ENCODE results near the gene GMFB.
A peak's percentile ranks its signal among the peaks of the same experiment; 100 is the strongest.

Gene GMFB

GRCh38 chr14:54516709-54517108, 27.9 kb upstream of the GMFB start:
- no peaks in the 10 kb centered on the region for H3K4me1 ChIP-seq (ENCODE audit: control insufficient read depth in 1 of 2, insufficient read depth in 2 of 2, low read length in 2 of 2)
- no peak overlapping the region for H3K27ac ChIP-seq (ENCODE audit: low read depth, low read length)
- H3K9me3 ChIP-seq (ENCODE audit: control insufficient read depth in 1 of 2, low read length in 2 of 2) = peaks cover 3 to 6% of the 10 kb centered on the region in 2 donors
- H3K9ac ChIP-seq (ENCODE audit: low read depth in 1 of 2, low read length in 2 of 2) = no peak overlapping the region
- H3K27me3 ChIP-seq (ENCODE audit: control insufficient read depth in 1 of 2, insufficient read depth in 2 of 2, low read length in 2 of 2) = no peaks in the 10 kb centered on the region
- no peaks in the 10 kb centered on the region for H3K36me3 ChIP-seq (ENCODE audit: control insufficient read depth in 1 of 2, insufficient read depth in 2 of 2, low read length in 2 of 2)
- H3K4me3 ChIP-seq (ENCODE audit: low read depth in 1 of 2, low read length in 2 of 2) = no peak overlapping the region

GRCh38 chr14:54515670-54516069, 26.9 kb upstream of the GMFB start:
- no peaks in the 10 kb centered on the region for H3K36me3 ChIP-seq (ENCODE audit: control insufficient read depth in 1 of 2, insufficient read depth in 2 of 2, low read length in 2 of 2)
- no peak overlapping the region for H3K9ac ChIP-seq (ENCODE audit: low read depth in 1 of 2, low read length in 2 of 2)
- no peak overlapping the region for H3K4me3 ChIP-seq (ENCODE audit: low read depth in 1 of 2, low read length in 2 of 2)
- peaks cover 7% of the 10 kb centered on the region in 2 donors for H3K4me1 ChIP-seq (ENCODE audit: control insufficient read depth in 1 of 2, insufficient read depth in 2 of 2, low read length in 2 of 2)
- H3K27me3 ChIP-seq (ENCODE audit: control insufficient read depth in 1 of 2, insufficient read depth in 2 of 2, low read length in 2 of 2) = no peaks in the 10 kb centered on the region
- peaks cover 3 to 6% of the 10 kb centered on the region in 2 donors for H3K9me3 ChIP-seq (ENCODE audit: control insufficient read depth in 1 of 2, low read length in 2 of 2)
- H3K27ac ChIP-seq (ENCODE audit: low read depth, low read length) = no peak overlapping the region

GRCh38 chr14:54512393-54512792, 23.6 kb upstream of the GMFB start:
- no peaks in the 10 kb centered on the region for H3K27me3 ChIP-seq (ENCODE audit: control insufficient read depth in 1 of 2, insufficient read depth in 2 of 2, low read length in 2 of 2)
- no peak overlapping the region for H3K9ac ChIP-seq (ENCODE audit: low read depth in 1 of 2, low read length in 2 of 2)
- H3K4me1 ChIP-seq (ENCODE audit: control insufficient read depth in 1 of 2, insufficient read depth in 2 of 2, low read length in 2 of 2) = peaks cover 13 to 15% of the 10 kb centered on the region in 2 donors
- H3K27ac ChIP-seq (ENCODE audit: low read depth, low read length) = no peak overlapping the region
- peaks cover 3 to 6% of the 10 kb centered on the region in 2 donors for H3K9me3 ChIP-seq (ENCODE audit: control insufficient read depth in 1 of 2, low read length in 2 of 2)
- H3K36me3 ChIP-seq (ENCODE audit: control insufficient read depth in 1 of 2, insufficient read depth in 2 of 2, low read length in 2 of 2) = no peaks in the 10 kb centered on the region
- no peak overlapping the region for H3K4me3 ChIP-seq (ENCODE audit: low read depth in 1 of 2, low read length in 2 of 2)

GRCh38 chr14:54509546-54510501, 21.0 kb upstream of the GMFB start, which contains the start of gene CGRRF1:
Gene CGRRF1, plus strand, starts transcription at chr14:54509906. Its CDS starts 54 bp downstream, at chr14:54509960.
- peaks cover 13 to 15% of the 10 kb centered on the region in 2 donors for H3K4me1 ChIP-seq (ENCODE audit: control insufficient read depth in 1 of 2, insufficient read depth in 2 of 2, low read length in 2 of 2)
- H3K36me3 ChIP-seq (ENCODE audit: control insufficient read depth in 1 of 2, insufficient read depth in 2 of 2, low read length in 2 of 2) = no peaks in the 10 kb centered on the region
- no peaks in the 10 kb centered on the region for H3K27me3 ChIP-seq (ENCODE audit: control insufficient read depth in 1 of 2, insufficient read depth in 2 of 2, low read length in 2 of 2)
- H3K4me3 ChIP-seq (ENCODE audit: low read depth in 1 of 2, low read length in 2 of 2) = peak within 1 kb of the TSS; percentile 96 to 97
- peak within 1 kb of the TSS; percentile 54 for H3K27ac ChIP-seq (ENCODE audit: low read depth, low read length)
- no peaks in the 10 kb centered on the region for H3K9me3 ChIP-seq (ENCODE audit: control insufficient read depth in 1 of 2, low read length in 2 of 2)
- H3K9ac ChIP-seq (ENCODE audit: low read depth in 1 of 2, low read length in 2 of 2) = peak within 1 kb of the TSS; percentile 92

GRCh38 chr14:54503486-54503885, 14.7 kb upstream of the GMFB start:
- H3K9ac ChIP-seq (ENCODE audit: low read depth in 1 of 2, low read length in 2 of 2) = no peak overlapping the region
- H3K36me3 ChIP-seq (ENCODE audit: control insufficient read depth in 1 of 2, insufficient read depth in 2 of 2, low read length in 2 of 2) = no peaks in the 10 kb centered on the region
- H3K4me1 ChIP-seq (ENCODE audit: control insufficient read depth in 1 of 2, insufficient read depth in 2 of 2, low read length in 2 of 2) = peaks cover 0 to 3% of the 10 kb centered on the region in 2 donors
- no peak overlapping the region for H3K27ac ChIP-seq (ENCODE audit: low read depth, low read length)
- H3K4me3 ChIP-seq (ENCODE audit: low read depth in 1 of 2, low read length in 2 of 2) = no peak overlapping the region
- H3K27me3 ChIP-seq (ENCODE audit: control insufficient read depth in 1 of 2, insufficient read depth in 2 of 2, low read length in 2 of 2) = peaks cover 0 to 2% of the 10 kb centered on the region in 2 donors
- no peaks in the 10 kb centered on the region for H3K9me3 ChIP-seq (ENCODE audit: control insufficient read depth in 1 of 2, low read length in 2 of 2)

- Histone ChIP-seq H3K9ac (ENCODE audit: low read depth in 1 of 2, low read length in 2 of 2) (no peak overlapping the region), H3K9me3 (ENCODE audit: control insufficient read depth in 1 of 2, low read length in 2 of 2) (no peaks in the 10 kb centered on the region), H3K36me3 (ENCODE audit: control insufficient read depth in 1 of 2, insufficient read depth in 2 of 2, low read length in 2 of 2) (no peaks in the 10 kb centered on the region), H3K4me3 (ENCODE audit: low read depth in 1 of 2, low read length in 2 of 2) (no peak overlapping the region), H3K27ac (ENCODE audit: low read depth, low read length) (no peak overlapping the region), H3K4me1 (ENCODE audit: control insufficient read depth in 1 of 2, insufficient read depth in 2 of 2, low read length in 2 of 2) (peaks cover 9 to 12% of the 10 kb centered on the region in 2 donors), H3K27me3 (ENCODE audit: control insufficient read depth in 1 of 2, insufficient read depth in 2 of 2, low read length in 2 of 2) (peaks cover 0 to 2% of the 10 kb centered on the region in 2 donors)
These were observed 13.8 kb upstream of the GMFB start for GRCh38 chr14:54502602-54503001.

GRCh38 chr14:54501480-54501879, 12.7 kb upstream of the GMFB start:
- Histone ChIP-seq H3K36me3 (ENCODE audit: control insufficient read depth in 1 of 2, insufficient read depth in 2 of 2, low read length in 2 of 2) (no peaks in the 10 kb centered on the region), H3K27me3 (ENCODE audit: control insufficient read depth in 1 of 2, insufficient read depth in 2 of 2, low read length in 2 of 2) (peaks cover 0 to 2% of the 10 kb centered on the region in 2 donors), H3K4me1 (ENCODE audit: control insufficient read depth in 1 of 2, insufficient read depth in 2 of 2, low read length in 2 of 2) (peaks cover 12 to 15% of the 10 kb centered on the region in 2 donors), H3K27ac (ENCODE audit: low read depth, low read length) (no peak overlapping the region), H3K9ac (ENCODE audit: low read depth in 1 of 2, low read length in 2 of 2) (no peak overlapping the region), H3K4me3 (ENCODE audit: low read depth in 1 of 2, low read length in 2 of 2) (no peak overlapping the region), H3K9me3 (ENCODE audit: control insufficient read depth in 1 of 2, low read length in 2 of 2) (no peaks in the 10 kb centered on the region)

- H3K4me3 ChIP-seq (ENCODE audit: low read depth in 1 of 2, low read length in 2 of 2) = no peak overlapping the region
- peaks cover 0 to 2% of the 10 kb centered on the region in 2 donors for H3K27me3 ChIP-seq (ENCODE audit: control insufficient read depth in 1 of 2, insufficient read depth in 2 of 2, low read length in 2 of 2)
- no peak overlapping the region for H3K27ac ChIP-seq (ENCODE audit: low read depth, low read length)
- peaks cover 12 to 15% of the 10 kb centered on the region in 2 donors for H3K4me1 ChIP-seq (ENCODE audit: control insufficient read depth in 1 of 2, insufficient read depth in 2 of 2, low read length in 2 of 2)
- H3K9ac ChIP-seq (ENCODE audit: low read depth in 1 of 2, low read length in 2 of 2) = no peak overlapping the region
- no peaks in the 10 kb centered on the region for H3K36me3 ChIP-seq (ENCODE audit: control insufficient read depth in 1 of 2, insufficient read depth in 2 of 2, low read length in 2 of 2)
- H3K9me3 ChIP-seq (ENCODE audit: control insufficient read depth in 1 of 2, low read length in 2 of 2) = no peaks in the 10 kb centered on the region
These were observed 12.0 kb upstream of the GMFB start for GRCh38 chr14:54500744-54501143.

GRCh38 chr14:54498579-54498978, 9.8 kb upstream of the GMFB start:
- Histone ChIP-seq H3K9me3 (ENCODE audit: control insufficient read depth in 1 of 2, low read length in 2 of 2) (no peaks in the 10 kb centered on the region), H3K36me3 (ENCODE audit: control insufficient read depth in 1 of 2, insufficient read depth in 2 of 2, low read length in 2 of 2) (no peaks in the 10 kb centered on the region), H3K27me3 (ENCODE audit: control insufficient read depth in 1 of 2, insufficient read depth in 2 of 2, low read length in 2 of 2) (peaks cover 0 to 2% of the 10 kb centered on the region in 2 donors), H3K4me3 (ENCODE audit: low read depth in 1 of 2, low read length in 2 of 2) (no peak overlapping the region), H3K9ac (ENCODE audit: low read depth in 1 of 2, low read length in 2 of 2) (no peak overlapping the region), H3K4me1 (ENCODE audit: control insufficient read depth in 1 of 2, insufficient read depth in 2 of 2, low read length in 2 of 2) (peaks cover 12 to 15% of the 10 kb centered on the region in 2 donors), H3K27ac (ENCODE audit: low read depth, low read length) (no peak overlapping the region)

GRCh38 chr14:54498095-54498531, 9.3 kb upstream of the GMFB start:
- Histone ChIP-seq H3K36me3 (ENCODE audit: control insufficient read depth in 1 of 2, insufficient read depth in 2 of 2, low read length in 2 of 2) (no peaks in the 10 kb centered on the region), H3K4me3 (ENCODE audit: low read depth in 1 of 2, low read length in 2 of 2) (no peak overlapping the region), H3K9ac (ENCODE audit: low read depth in 1 of 2, low read length in 2 of 2) (no peak overlapping the region), H3K4me1 (ENCODE audit: control insufficient read depth in 1 of 2, insufficient read depth in 2 of 2, low read length in 2 of 2) (peaks cover 12 to 15% of the 10 kb centered on the region in 2 donors), H3K27ac (ENCODE audit: low read depth, low read length) (no peak overlapping the region), H3K27me3 (ENCODE audit: control insufficient read depth in 1 of 2, insufficient read depth in 2 of 2, low read length in 2 of 2) (peaks cover 0 to 2% of the 10 kb centered on the region in 2 donors), H3K9me3 (ENCODE audit: control insufficient read depth in 1 of 2, low read length in 2 of 2) (no peaks in the 10 kb centered on the region)
